GM06990 (cell line): Measurements from ENCODE around the gene VTI1A.
"Not testable (repeated sequence)": the region's sequence is repeated elsewhere in the genome, so short reads cannot be mapped to it uniquely, and the experiment has no call there.

Source experiments
- DNase-seq: peaks from one replicate; pipeline ENCODE4 v3.0.0-alpha.2; 2011; ENCODE audit not compliant: insufficient read length; ENCODE audit errors: extremely low read depth
- H3K27me3 ChIP-seq: replicated peaks from 2 replicates; pipeline ENCODE4 v1.6.0; 2011; ENCODE audit warnings: low read length; ENCODE audit not compliant: control insufficient read depth, insufficient read depth
- H3K36me3 ChIP-seq: 2 replicates; pipeline ENCODE4 v1.5.1; 2011; ENCODE audit warnings: low read length; ENCODE audit not compliant: control insufficient read depth, insufficient read depth
- H3K4me3 ChIP-seq: replicated peaks from 2 replicates; pipeline ENCODE4 v1.5.1; 2011; ENCODE audit warnings: low read depth, mild to moderate bottlenecking, control low read depth, low read length
- CTCF ChIP-seq: IDR thresholded peaks from 2 replicates; pipeline ENCODE4 v1.5.1; 2011; ENCODE audit warnings: low read length, control low read depth, mild to moderate bottlenecking, inconsistent platforms; ENCODE audit not compliant: insufficient read depth, poor library complexity, severe bottlenecking

Gene VTI1A

GRCh38 chr10:112585960-112586359 is 138.9 kb downstream of the VTI1A start:
- H3K36me3 ChIP-seq, result no peaks in the 10 kb centered on the region; the same call in 1 of the 2 replicates
- no peaks in the 10 kb centered on the region for H3K27me3 ChIP-seq
- H3K4me3 ChIP-seq, result no peak overlapping the region
- no peak for DNase-seq
- TF ChIP-seq CTCF, result no peak

GRCh38 chr10:112587729-112588128 is 140.7 kb downstream of the VTI1A start:
- Histone ChIP-seq H3K4me3 (no peak overlapping the region), H3K36me3 (no peaks in the 10 kb centered on the region; the same call in 1 of the 2 replicates), H3K27me3 (no peaks in the 10 kb centered on the region)
- no peak for DNase-seq
- TF ChIP-seq CTCF, result no peak

GRCh38 chr10:112588225-112588990 is 141.4 kb downstream of the VTI1A start:
- H3K36me3 ChIP-seq, result no peaks in the 10 kb centered on the region; the same call in 1 of the 2 replicates
- TF ChIP-seq CTCF, result no peak
- H3K4me3 ChIP-seq, result no peak overlapping the region
- DNase-seq, result no peak
- H3K27me3 ChIP-seq, result no peaks in the 10 kb centered on the region

GRCh38 chr10:112589081-112589480 is 142.1 kb downstream of the VTI1A start:
- no peak overlapping the region for H3K4me3 ChIP-seq
- TF ChIP-seq CTCF, result no peak
- no peak for DNase-seq
- no peaks in the 10 kb centered on the region for H3K27me3 ChIP-seq
- no peaks in the 10 kb centered on the region; the same call in 1 of the 2 replicates for H3K36me3 ChIP-seq

- not testable (repeated sequence) for H3K27me3 ChIP-seq, H3K36me3 ChIP-seq, H3K4me3 ChIP-seq, DNase-seq
Measured at GRCh38 chr10:112590786-112591185, 143.8 kb downstream of the VTI1A start.

GRCh38 chr10:112593023-112593422 is 146.0 kb downstream of the VTI1A start:
- H3K4me3 ChIP-seq, result no peak overlapping the region
- no peak for DNase-seq
- TF ChIP-seq CTCF, result no peak
- no peaks in the 10 kb centered on the region for H3K27me3 ChIP-seq
- H3K36me3 ChIP-seq, result no peaks in the 10 kb centered on the region
